ENCODE measurements around the gene CNTN3.

DNA sequence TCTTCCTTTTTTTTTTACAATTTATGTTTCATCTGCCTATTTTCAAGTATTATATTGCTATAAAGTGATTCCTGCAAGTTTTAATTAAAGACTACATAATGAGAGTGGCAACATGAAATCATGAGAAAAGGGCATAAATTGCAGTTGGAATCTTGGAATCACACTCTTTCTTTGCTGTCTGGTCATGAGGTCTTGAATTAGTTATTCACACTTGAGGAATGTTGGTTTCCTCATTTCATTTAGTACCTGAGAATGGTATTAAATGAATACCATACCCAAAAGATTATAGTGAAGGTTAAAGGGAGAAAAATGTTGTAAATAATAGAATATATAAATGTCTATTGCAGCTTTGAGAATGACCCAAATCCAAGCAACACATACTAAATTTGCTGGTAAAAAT lies 25.8 kb upstream of the CNTN3 start:
- TF ChIP-seq POLR2AphosphoS5 (IDR thresholded peaks at IDR 0.05; ENCODE audit: low read depth, low read length) (no peak), POLR2A (IDR thresholded peaks at IDR 0.05; ENCODE audit: low read depth, low read length) (no peak), TAF1 (IDR thresholded peaks at IDR 0.05; ENCODE audit: low read depth, low read length) (no peak), SPI1 (IDR thresholded peaks at IDR 0.05; ENCODE audit: low read depth, low read length) (no peak), POU2F2 (IDR thresholded peaks at IDR 0.05; ENCODE audit: low read depth, low read length) (no peak)

Measured in GM12891 (cell line).